ENCODE results near the gene TNK2.
"Not testable (repeated sequence)": the region's sequence is repeated elsewhere in the genome, so short reads cannot be mapped to it uniquely, and the experiment has no call there.

TNK2 gene

DNA sequence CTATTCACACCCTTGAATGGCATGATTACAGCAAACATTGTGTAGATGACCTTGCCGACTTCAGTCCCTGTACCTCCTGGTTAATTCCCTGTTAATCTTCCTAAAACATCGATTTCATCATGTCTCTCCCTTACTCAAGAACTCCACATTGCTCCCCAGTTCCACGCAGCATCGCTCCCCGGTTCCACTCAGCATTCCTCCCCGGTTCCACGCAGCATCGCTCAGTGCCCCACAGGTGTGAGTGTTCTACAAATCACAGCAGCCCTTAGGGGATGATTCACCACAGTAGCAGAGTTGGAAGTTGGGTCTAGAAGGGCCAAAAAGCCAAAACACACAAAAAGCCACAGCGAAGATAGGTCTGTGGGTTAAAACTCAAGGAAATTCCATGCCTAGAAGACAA, 8.6 kb upstream of the TNK2 start:
- no peak for DNase-seq (ENCODE audit: low spot score)

DNA sequence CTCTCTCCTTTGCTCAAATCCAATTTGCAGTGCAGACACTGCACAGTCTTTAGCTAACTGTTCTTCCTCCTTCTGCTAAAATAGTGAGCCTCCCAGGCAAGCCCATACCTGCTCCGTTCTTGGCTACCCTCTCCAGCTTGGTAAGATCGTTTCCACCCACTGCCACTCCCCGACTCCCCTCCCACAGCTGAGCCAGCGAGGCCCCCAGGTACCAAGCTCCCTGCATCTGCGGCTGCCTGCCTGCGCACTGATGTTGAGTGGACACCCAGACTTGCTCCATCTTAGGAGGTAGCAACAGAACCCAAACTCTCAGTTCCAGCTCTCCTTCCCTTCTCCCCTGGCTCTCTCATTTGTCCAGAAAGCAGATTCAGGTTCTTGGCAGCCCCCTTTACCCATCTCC, 7.9 kb upstream of the TNK2 start:
- DNase-seq (ENCODE audit: low spot score) = no peak

DNA sequence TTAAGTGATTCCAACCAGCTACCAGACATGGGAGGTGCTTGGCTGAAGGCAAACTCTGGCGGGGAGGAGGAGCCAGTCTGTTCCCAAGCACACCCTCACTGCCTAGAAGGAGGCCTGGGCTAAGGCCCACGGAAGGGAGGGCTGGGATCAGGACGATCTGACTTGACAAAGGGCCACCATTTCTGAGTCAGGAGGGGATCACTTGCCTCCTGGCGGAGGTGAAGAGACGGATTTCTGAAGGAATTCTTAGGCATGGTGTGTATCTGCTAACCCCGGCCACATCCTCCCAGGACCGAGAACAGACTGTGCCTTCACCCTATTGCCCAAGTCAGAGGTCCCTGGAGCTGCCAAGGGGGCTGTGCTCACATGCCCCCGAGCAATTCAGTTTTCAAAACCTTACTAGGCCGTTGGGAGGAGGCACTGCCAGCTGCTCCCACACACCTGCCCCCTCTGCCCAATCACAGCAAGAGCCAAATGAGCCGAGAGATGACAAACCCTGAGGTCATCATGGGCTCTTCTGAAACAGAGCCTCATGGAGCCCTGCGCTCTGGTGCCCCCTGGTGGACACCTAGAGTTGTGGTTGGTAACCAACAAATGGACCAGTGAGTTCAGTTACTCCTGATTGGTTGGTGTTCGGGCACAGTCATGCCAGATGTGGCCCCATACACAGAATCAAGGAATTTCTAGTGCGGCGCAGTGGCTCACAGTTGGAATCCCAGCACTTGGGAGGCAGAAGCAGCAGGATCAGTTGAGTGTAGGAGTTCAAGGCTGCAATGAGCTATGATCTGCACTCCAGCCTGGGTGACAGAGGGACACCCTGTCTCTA, 6.5 kb upstream of the TNK2 start:
- peak; percentile 94 for DNase-seq (ENCODE audit: low spot score)

GRCh38 chr3:195914146-195914545, 5.8 kb upstream of the TNK2 start:
- DNase-seq (ENCODE audit: low spot score) = not testable (repeated sequence)

GRCh38 chr3:195913382-195913781, 5.0 kb upstream of the TNK2 start:
- DNase-seq (ENCODE audit: low spot score) = no peak

- no peak for DNase-seq (ENCODE audit: low spot score)
Measured at GRCh38 chr3:195911946-195912270, 3.6 kb upstream of the TNK2 start.

DNA sequence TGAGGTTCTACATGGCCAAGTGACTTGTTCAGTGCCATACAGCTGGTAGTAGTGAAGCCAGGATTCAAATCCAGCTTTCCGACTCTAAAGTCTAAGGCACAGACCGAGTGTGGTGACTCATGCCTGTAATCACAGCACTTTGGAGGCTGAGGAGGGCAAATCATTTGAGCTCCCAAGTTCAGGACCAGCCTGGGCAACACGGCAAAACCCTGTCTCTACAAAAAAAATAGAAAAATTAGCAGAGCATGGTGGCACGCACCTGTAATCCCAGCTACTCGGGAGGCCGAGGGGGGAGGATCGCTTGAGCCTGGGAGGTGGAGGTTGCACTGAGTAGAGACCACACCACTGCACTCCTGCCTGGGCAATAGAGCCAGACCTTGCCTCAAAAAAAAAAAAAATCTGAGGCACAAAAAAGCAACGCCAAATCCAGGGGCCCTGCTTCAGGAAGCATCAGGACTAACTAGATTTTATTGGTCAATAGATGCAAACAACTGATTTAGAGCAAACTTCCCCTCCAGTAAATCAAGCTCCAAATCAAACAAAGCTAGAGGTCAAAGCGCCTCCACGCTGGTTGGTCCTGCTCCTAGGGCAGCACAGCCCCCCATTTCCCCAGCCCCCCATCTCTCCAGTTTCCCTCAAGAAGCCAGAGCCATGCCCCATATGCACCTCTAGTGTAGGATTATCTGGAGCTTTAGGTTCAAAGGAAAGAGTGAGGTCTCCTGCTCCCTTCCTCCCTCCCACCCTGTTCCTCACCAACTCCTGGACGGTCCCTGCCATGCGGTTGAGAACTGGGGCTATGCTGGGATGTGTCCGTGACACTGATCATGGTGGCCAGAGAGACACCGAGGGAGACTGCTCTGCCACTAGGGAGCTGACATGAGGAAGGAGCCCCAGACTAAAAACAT, 2.9 kb upstream of the TNK2 start:
- no peak for DNase-seq (ENCODE audit: low spot score)

- DNase-seq (ENCODE audit: low spot score) = no peak
Measured at GRCh38 chr3:195910499-195910845, 2.1 kb upstream of the TNK2 start.

- peak; percentile 94 for DNase-seq (ENCODE audit: low spot score)
Measured at GRCh38 chr3:195909644-195910498, 1.5 kb upstream of the TNK2 start.

DNA sequence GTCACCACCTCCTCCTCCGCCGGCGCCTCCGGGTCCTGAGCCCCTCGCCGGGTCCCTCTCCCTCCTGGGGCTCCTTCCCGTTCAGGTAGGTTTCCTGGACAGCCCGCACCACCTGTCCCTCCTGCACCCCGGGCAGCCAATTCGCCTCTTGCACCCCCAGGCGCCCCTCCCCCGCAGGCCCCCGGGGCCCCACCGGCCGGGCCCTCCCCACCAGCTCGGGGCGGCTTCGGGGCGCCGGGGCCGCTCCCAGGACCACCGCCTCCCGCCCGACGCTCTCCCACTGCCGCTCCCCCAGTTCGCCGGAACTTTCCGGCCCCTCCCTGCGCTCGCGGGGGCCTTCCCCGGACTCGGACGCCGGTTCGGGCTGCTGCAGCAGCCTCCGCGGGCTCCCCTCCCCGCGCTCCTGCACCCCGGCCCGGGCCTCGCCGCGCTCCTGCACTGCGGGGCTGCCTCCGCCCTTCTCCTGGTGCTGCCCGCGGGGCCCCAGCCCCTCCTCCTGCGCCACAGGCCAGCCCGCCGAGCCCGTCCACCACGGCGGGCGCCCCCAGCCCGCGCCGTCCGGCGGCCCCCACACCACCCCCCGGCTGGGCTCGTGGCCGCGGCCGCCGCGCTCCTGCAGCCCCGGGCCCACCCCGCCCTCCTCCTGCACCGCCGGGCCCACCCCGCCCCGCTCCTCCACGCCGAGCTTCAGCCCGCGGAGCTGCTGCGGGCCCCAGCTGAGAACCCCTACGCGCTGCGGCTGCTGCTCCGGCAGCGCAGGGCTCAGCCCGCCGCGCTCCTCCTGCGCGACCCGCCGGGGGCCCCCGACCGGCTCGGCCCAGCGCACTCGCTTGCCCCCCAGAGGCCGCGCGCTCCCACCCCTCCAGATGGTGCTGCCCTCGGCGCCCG, 587 bp upstream of the TNK2 start:
- peak; percentile 65 for DNase-seq (ENCODE audit: low spot score)

- DNase-seq (ENCODE audit: low spot score) = no peak
Measured at GRCh38 chr3:195907684-195907933, 742 bp downstream of the TNK2 start.

- no peak for DNase-seq (ENCODE audit: low spot score)
Measured at GRCh38 chr3:195906865-195907683, 1.3 kb downstream of the TNK2 start.

DNA sequence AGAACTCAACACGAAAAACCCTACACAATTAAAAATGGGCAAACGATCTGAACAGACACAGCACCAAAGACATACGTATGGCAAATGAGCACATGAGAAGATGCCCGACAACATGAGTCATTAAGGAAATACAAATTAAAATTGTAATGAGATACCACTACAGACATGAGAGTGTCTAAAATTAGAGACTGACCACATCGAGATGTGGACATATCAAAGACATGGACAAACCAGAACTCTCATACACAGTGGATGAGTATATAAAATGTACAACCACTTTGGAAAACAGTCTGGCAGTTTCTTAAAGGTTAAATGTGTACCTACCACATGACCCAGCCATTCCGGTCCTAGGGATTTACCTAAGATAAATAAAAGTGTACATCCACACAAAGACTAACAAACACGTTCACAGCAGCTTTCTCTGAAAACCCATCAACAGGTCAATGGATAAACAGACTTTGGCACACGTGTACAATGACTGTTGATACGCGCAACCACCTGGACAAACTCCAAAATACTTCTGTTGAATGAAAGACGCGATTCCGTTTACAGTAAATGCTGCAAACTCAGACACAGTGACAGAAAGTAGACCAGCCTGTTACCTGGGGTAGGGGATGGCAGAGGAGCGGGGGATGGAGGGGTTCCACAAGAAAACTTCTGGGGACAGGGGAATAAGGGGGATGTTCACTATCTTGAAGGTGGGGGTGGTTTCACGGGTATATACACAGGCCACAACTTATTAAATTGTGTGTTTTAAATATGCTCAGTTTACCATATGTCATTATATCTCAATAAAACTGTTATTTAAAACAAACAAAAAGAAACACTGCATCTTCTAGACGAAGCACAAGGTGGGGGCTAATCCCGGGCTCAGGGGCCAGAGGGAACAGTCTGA, 2.1 kb downstream of the TNK2 start:
- DNase-seq (ENCODE audit: low spot score) = no peak

DNA sequence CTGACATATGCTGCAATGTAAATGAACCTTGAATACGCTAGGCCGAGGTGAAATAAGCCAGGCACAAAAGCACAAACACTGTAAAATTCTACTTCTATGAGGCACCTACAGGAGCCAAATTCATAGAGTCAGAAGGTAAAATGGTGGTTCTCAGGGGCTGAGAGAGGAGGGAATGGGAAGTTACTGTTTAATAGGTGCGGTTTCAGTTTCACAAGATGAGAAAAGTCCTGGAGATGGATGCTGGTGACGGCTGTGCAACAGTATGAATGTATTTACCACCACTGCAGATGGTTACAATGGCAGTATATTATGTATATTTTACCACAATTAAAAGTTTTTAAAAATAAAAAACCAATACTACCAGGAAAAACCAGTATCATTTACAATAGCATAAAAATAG, 4.0 kb downstream of the TNK2 start:
- no peak for DNase-seq (ENCODE audit: low spot score)

GRCh38 chr3:195903950-195904290, 4.4 kb downstream of the TNK2 start:
- DNase-seq (ENCODE audit: low spot score) = no peak

- not testable (repeated sequence) for DNase-seq (ENCODE audit: low spot score)
Measured at GRCh38 chr3:195902634-195903033, 5.7 kb downstream of the TNK2 start.

DNA sequence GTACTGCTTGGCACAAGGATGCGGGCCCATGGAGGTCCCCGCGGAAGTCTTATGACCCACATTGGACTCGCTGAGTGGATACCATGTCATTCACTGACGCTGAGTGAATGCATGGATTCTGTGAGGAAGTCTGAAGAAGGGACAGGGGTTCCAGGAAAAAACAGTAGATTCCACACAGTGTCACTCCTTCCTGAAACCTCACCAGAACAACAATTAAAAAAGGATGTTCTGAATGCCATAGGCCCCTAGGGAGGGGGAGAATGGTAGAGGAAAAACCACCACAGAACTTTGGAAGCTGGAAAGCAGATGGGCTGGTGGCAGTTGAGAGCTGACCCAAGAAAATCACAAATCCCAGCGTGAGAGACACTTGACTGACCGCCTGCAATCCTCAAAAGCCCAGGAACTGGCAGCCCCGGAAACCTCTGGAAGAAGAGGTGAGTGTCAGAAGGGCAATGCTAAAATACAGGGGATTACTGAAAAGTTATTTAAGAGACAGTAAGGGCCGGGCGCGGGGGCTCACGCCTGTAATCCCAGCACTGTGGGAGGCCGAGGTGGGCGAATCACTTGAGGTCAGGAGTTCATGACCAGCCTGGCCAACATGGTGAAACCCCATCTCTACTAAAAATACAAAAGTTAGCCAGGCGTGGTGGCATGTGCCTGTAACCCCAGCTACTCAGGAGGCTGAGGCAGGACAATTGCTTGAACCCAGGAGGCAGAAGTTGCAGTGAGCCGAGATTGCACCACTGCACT, 6.3 kb downstream of the TNK2 start:
- DNase-seq (ENCODE audit: low spot score) = not testable (repeated sequence)

GRCh38 chr3:195900436-195901355, 7.7 kb downstream of the TNK2 start:
- DNase-seq (ENCODE audit: low spot score) = no peak
